ENCODE data around the gene KLRG1. TPM values are rescaled to one million over a fixed set of nuclear protein-coding genes. Genes with fewer than 3 reads are reported as not detected.

KLRG1 gene
- total and polyA plus RNA-seq, 4 experiments from 2014 or later, result 51.2 to 161 (median 77.4) TPM

- ChIA-PET POLR2A (ENCODE audit: partially characterized antibody) (interaction anchor here (3.4 to 10.1 kb wide), 2 partner anchors 36 to 74 kb away, joined by 20 to 492 read pairs; no protein-coding TSS in a partner anchor), CTCF (ENCODE audit: partially characterized antibody) (interaction anchor here (1.4 to 13.9 kb wide), 2 partner anchors 73 to 93 kb away, joined by 4 to 561 read pairs; no protein-coding TSS in a partner anchor)
- H3K27me3 ChIP-seq (ENCODE audit: insufficient read depth, low read length), result no peaks in the 10 kb centered on the region
- H3K36me3 Mint-ChIP-seq, result peaks cover 7 to 12% of the 10 kb centered on the region in 2 donors
- peak overlapping the region in 4 of 8 donors; percentile 10 to 64 (median 37) for H3K4me3 Mint-ChIP-seq
- no peaks in the 10 kb centered on the region for H3K9me3 ChIP-seq (ENCODE audit: control insufficient read depth in 1 of 2, low read length in 2 of 2)
- peak overlapping the region in 1 of 2 donors; percentile 14 for H3K4me3 ChIP-seq (ENCODE audit: low read length in 2 of 2)
- intact Hi-C loops (cut with micrococcal nuclease), result no loop called here
- H3K27ac ChIP-seq (ENCODE audit: low read depth, low read length), result no peak overlapping the region
- H3K27me3 Mint-ChIP-seq, result no peaks in the 10 kb centered on the region
- H3K4me1 Mint-ChIP-seq, result peaks cover 59 to 94% (median 81%) of the 10 kb centered on the region in 4 donors
- H3K4me1 ChIP-seq (ENCODE audit: insufficient read depth, low read length), result peaks cover 99% of the 10 kb centered on the region
- DNase-seq, result no peak
- H3K27ac Mint-ChIP-seq, result peak overlapping the region; percentile 73 to 97 (median 82)
- no peaks in the 10 kb centered on the region for H3K36me3 ChIP-seq (ENCODE audit: insufficient read depth, low read length)
- H3K9me3 Mint-ChIP-seq, result peaks cover 0 to 6% (median under 1%) of the 10 kb centered on the region in 8 donors
Observed at GRCh38 chr12:8956073-8956472, 33.3 kb upstream of the KLRG1 start.

- Mint-ChIP-seq H3K27me3 (no peaks in the 10 kb centered on the region), H3K36me3 (peaks cover 7 to 14% of the 10 kb centered on the region in 2 donors), H3K4me3 (peak overlapping the region in 7 of 8 donors; percentile 17 to 67 (median 30)), H3K9me3 (peaks cover 0 to 6% (median under 1%) of the 10 kb centered on the region in 8 donors), H3K27ac (peak overlapping the region; percentile 81 to 93 (median 83)), H3K4me1 (peaks cover 55 to 94% (median 79%) of the 10 kb centered on the region in 4 donors)
- Histone ChIP-seq H3K4me3 (ENCODE audit: low read length in 2 of 2) (no peak overlapping the region), H3K9me3 (ENCODE audit: control insufficient read depth in 1 of 2, low read length in 2 of 2) (no peaks in the 10 kb centered on the region), H3K36me3 (ENCODE audit: insufficient read depth, low read length) (no peaks in the 10 kb centered on the region), H3K27ac (ENCODE audit: low read depth, low read length) (no peak overlapping the region), H3K4me1 (ENCODE audit: insufficient read depth, low read length) (peaks cover 99% of the 10 kb centered on the region), H3K27me3 (ENCODE audit: insufficient read depth, low read length) (no peaks in the 10 kb centered on the region)
- POLR2A ChIA-PET (ENCODE audit: partially characterized antibody), result interaction anchor here (10.1 kb wide), 1 partner anchor 73 kb away, joined by 492 read pairs; no protein-coding TSS in a partner anchor
- intact Hi-C loops (cut with micrococcal nuclease), result no loop called here
- DNase-seq, result no peak
- CTCF ChIA-PET (ENCODE audit: partially characterized antibody), result interaction anchor here (1.4 to 13.9 kb wide), 2 partner anchors 72 to 93 kb away, joined by 4 to 561 read pairs; no protein-coding TSS in a partner anchor
Observed at GRCh38 chr12:8956772-8957171, 32.6 kb upstream of the KLRG1 start.

- H3K27ac ChIP-seq (ENCODE audit: low read depth, low read length), result no peak overlapping the region
- Mint-ChIP-seq H3K36me3 (peaks cover 10 to 20% of the 10 kb centered on the region in 2 donors), H3K9me3 (peaks cover 0 to 6% (median 3%) of the 10 kb centered on the region in 8 donors), H3K4me3 (peak overlapping the region in 6 of 8 donors; percentile 4 to 54 (median 26)), H3K27me3 (no peaks in the 10 kb centered on the region), H3K4me1 (peaks cover 53 to 91% (median 75%) of the 10 kb centered on the region in 4 donors), H3K27ac (peak overlapping the region; percentile 81 to 93 (median 83))
- H3K9me3 ChIP-seq (ENCODE audit: control insufficient read depth in 1 of 2, low read length in 2 of 2), result no peaks in the 10 kb centered on the region
- CTCF ChIA-PET (ENCODE audit: partially characterized antibody), result interaction anchor here (1.0 kb wide), 1 partner anchor 52 kb away, joined by 4 read pairs; no protein-coding TSS in a partner anchor
- no peak overlapping the region for H3K4me3 ChIP-seq (ENCODE audit: low read length in 2 of 2)
- H3K4me1 ChIP-seq (ENCODE audit: insufficient read depth, low read length), result peaks cover 93% of the 10 kb centered on the region
- POLR2A ChIA-PET (ENCODE audit: partially characterized antibody), result interaction anchor here (1.2 to 2.1 kb wide), 2 partner anchors 30 to 68 kb away, joined by 6 to 11 read pairs; no protein-coding TSS in a partner anchor
- no peaks in the 10 kb centered on the region for H3K27me3 ChIP-seq (ENCODE audit: insufficient read depth, low read length)
- DNase-seq, result no peak
- intact Hi-C loops (cut with micrococcal nuclease), result no loop called here
- no peaks in the 10 kb centered on the region for H3K36me3 ChIP-seq (ENCODE audit: insufficient read depth, low read length)
Observed at GRCh38 chr12:8957561-8957960, 31.8 kb upstream of the KLRG1 start.

GRCh38 chr12:8958066-8958465, 31.3 kb upstream of the KLRG1 start:
- H3K27me3 ChIP-seq (ENCODE audit: insufficient read depth, low read length), result no peaks in the 10 kb centered on the region
- CTCF ChIA-PET (ENCODE audit: partially characterized antibody), result interaction anchor here (1.0 to 1.2 kb wide), 2 partner anchors 10 to 52 kb away, joined by 4 read pairs; no protein-coding TSS in a partner anchor
- POLR2A ChIA-PET (ENCODE audit: partially characterized antibody), result interaction anchor here (0.6 to 2.1 kb wide), 5 partner anchors 13 to 67 kb away, joined by 3 to 11 read pairs (median 3); no protein-coding TSS in a partner anchor
- DNase-seq, result no peak
- H3K27ac ChIP-seq (ENCODE audit: low read depth, low read length), result no peak overlapping the region
- H3K27ac Mint-ChIP-seq, result peak overlapping the region; percentile 8 to 92 (median 70)
- H3K36me3 Mint-ChIP-seq, result peaks cover 11 to 25% of the 10 kb centered on the region in 2 donors
- no peak overlapping the region for H3K4me3 ChIP-seq (ENCODE audit: low read length in 2 of 2)
- no peaks in the 10 kb centered on the region for H3K27me3 Mint-ChIP-seq
- peaks cover 50 to 91% (median 70%) of the 10 kb centered on the region in 4 donors for H3K4me1 Mint-ChIP-seq
- H3K9me3 ChIP-seq (ENCODE audit: control insufficient read depth in 1 of 2, low read length in 2 of 2), result no peaks in the 10 kb centered on the region
- intact Hi-C loops (cut with micrococcal nuclease), result no loop called here
- H3K36me3 ChIP-seq (ENCODE audit: insufficient read depth, low read length), result no peaks in the 10 kb centered on the region
- H3K4me3 Mint-ChIP-seq, result peak overlapping the region in 2 of 8 donors; percentile 26 to 44
- H3K9me3 Mint-ChIP-seq, result peaks cover 0 to 9% (median 2%) of the 10 kb centered on the region in 8 donors
- H3K4me1 ChIP-seq (ENCODE audit: insufficient read depth, low read length), result peaks cover 88% of the 10 kb centered on the region

GRCh38 chr12:8960176-8960575, 29.2 kb upstream of the KLRG1 start:
- peak overlapping the region in 1 of 2 donors; percentile 10 for H3K4me3 ChIP-seq (ENCODE audit: low read length in 2 of 2)
- Mint-ChIP-seq H3K27ac (peak overlapping the region; percentile 90 to 96 (median 92)), H3K4me1 (peaks cover 46 to 86% (median 59%) of the 10 kb centered on the region in 4 donors), H3K27me3 (no peaks in the 10 kb centered on the region), H3K9me3 (peaks cover 0 to 21% (median 14%) of the 10 kb centered on the region in 8 donors), H3K4me3 (peak overlapping the region; percentile 27 to 80 (median 68)), H3K36me3 (peaks cover 19 to 37% of the 10 kb centered on the region in 2 donors)
- H3K27me3 ChIP-seq (ENCODE audit: insufficient read depth, low read length), result no peaks in the 10 kb centered on the region
- no peaks in the 10 kb centered on the region for H3K36me3 ChIP-seq (ENCODE audit: insufficient read depth, low read length)
- H3K4me1 ChIP-seq (ENCODE audit: insufficient read depth, low read length), result peaks cover 68% of the 10 kb centered on the region
- POLR2A ChIA-PET (ENCODE audit: partially characterized antibody), result interaction anchor here (1.0 to 3.8 kb wide), 13 partner anchors 9 to 82 kb away, joined by 3 to 45 read pairs (median 7); partner anchors contain the start of genes KLRG1 and M6PR
- intact Hi-C loops (cut with micrococcal nuclease), result no loop called here
- no peaks in the 10 kb centered on the region for H3K9me3 ChIP-seq (ENCODE audit: control insufficient read depth in 1 of 2, low read length in 2 of 2)
- CTCF ChIA-PET (ENCODE audit: partially characterized antibody), result interaction anchor here (0.5 to 1.8 kb wide), 10 partner anchors 8 to 303 kb away, joined by 3 to 13 read pairs (median 4); partner anchors contain the start of gene M6PR
- peak in 4 of 5 donors; percentile 49 to 59 (median 52) for DNase-seq
- peak overlapping the region; percentile 44 for H3K27ac ChIP-seq (ENCODE audit: low read depth, low read length)

GRCh38 chr12:8968761-8969160, 20.6 kb upstream of the KLRG1 start:
- H3K4me1 ChIP-seq (ENCODE audit: insufficient read depth, low read length), result peaks cover 13% of the 10 kb centered on the region
- peaks cover 0 to 49% (median 35%) of the 10 kb centered on the region in 8 donors for H3K9me3 Mint-ChIP-seq
- H3K4me3 Mint-ChIP-seq, result no peak overlapping the region
- peaks cover 20 to 27% of the 10 kb centered on the region in 2 donors for H3K36me3 Mint-ChIP-seq
- no peaks in the 10 kb centered on the region for H3K27me3 Mint-ChIP-seq
- CTCF ChIA-PET (ENCODE audit: partially characterized antibody), result interaction anchor here (0.9 kb wide), 1 partner anchor 53 kb away, joined by 3 read pairs; no protein-coding TSS in a partner anchor
- no peak for DNase-seq
- peak overlapping the region in 2 of 7 donors; percentile 60 to 82 for H3K27ac Mint-ChIP-seq
- no peak overlapping the region for H3K27ac ChIP-seq (ENCODE audit: low read depth, low read length)
- H3K36me3 ChIP-seq (ENCODE audit: insufficient read depth, low read length), result no peaks in the 10 kb centered on the region
- no peak overlapping the region for H3K4me3 ChIP-seq (ENCODE audit: low read length in 2 of 2)
- peaks cover 5 to 12% of the 10 kb centered on the region in 2 donors for H3K9me3 ChIP-seq (ENCODE audit: control insufficient read depth in 1 of 2, low read length in 2 of 2)
- intact Hi-C loops (cut with micrococcal nuclease), result no loop called here
- H3K4me1 Mint-ChIP-seq, result peaks cover 10 to 20% (median 17%) of the 10 kb centered on the region in 4 donors
- POLR2A ChIA-PET (ENCODE audit: partially characterized antibody), result interaction anchor here (0.5 to 2.5 kb wide), 2 partner anchors 8 to 61 kb away, joined by 3 to 9 read pairs; no protein-coding TSS in a partner anchor
- H3K27me3 ChIP-seq (ENCODE audit: insufficient read depth, low read length), result no peaks in the 10 kb centered on the region
